ENCODE results near the gene MARVELD1.

DNA sequence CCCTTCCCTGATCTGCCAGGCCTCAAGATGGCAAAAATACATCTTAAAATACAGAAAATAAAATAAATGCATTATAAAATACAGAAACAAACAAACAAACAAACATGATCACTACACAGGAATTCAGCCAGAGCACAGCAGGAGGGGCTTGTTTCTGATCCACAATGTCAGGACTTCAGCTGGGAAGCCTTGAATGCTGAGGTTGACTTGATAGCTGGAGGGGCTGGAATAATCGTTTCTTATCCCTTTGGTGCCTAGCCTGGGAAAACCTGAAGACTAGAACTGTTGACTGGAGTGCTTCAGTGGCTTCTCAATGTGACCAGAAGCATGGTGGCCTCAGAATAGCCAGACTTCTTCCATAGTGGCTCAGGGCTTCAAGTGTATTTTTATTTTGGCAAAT lies 9.2 kb upstream of the MARVELD1 start:
- TF ChIP-seq, protein P1, sequence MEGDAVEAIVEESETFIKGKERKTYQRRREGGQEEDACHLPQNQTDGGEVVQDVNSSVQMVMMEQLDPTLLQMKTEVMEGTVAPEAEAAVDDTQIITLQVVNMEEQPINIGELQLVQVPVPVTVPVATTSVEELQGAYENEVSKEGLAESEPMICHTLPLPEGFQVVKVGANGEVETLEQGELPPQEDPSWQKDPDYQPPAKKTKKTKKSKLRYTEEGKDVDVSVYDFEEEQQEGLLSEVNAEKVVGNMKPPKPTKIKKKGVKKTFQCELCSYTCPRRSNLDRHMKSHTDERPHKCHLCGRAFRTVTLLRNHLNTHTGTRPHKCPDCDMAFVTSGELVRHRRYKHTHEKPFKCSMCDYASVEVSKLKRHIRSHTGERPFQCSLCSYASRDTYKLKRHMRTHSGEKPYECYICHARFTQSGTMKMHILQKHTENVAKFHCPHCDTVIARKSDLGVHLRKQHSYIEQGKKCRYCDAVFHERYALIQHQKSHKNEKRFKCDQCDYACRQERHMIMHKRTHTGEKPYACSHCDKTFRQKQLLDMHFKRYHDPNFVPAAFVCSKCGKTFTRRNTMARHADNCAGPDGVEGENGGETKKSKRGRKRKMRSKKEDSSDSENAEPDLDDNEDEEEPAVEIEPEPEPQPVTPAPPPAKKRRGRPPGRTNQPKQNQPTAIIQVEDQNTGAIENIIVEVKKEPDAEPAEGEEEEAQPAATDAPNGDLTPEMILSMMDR (IDR thresholded peaks at IDR 0.05), result no peak
- no peak for TF ChIP-seq POLR2AphosphoS5 (IDR thresholded peaks at IDR 0.05; ENCODE audit: low read depth, low read length)

All from Panc1 (cell line).